Jurkat, Clone E6-1 (cell line): ENCODE measurements around the gene ERICH6.
A peak's percentile ranks its signal among the peaks of the same experiment; 100 is the strongest.

Source experiments
- DNase-seq: peaks from one replicate; pipeline ENCODE4 v3.0.0-alpha.2; 2011; ENCODE audit warnings: low read depth, low spot score
- H3K4me3 ChIP-seq: 2 replicates; pipeline ENCODE4 v1.5.1; 2011; ENCODE audit warnings: mild to moderate bottlenecking, low read length, control low read depth, moderate library complexity

Gene ERICH6

GRCh38 chr3:150691414-150692040 is 12.2 kb downstream of the ERICH6 start:
- no peak for DNase-seq
- no peak overlapping the region for H3K4me3 ChIP-seq

DNA sequence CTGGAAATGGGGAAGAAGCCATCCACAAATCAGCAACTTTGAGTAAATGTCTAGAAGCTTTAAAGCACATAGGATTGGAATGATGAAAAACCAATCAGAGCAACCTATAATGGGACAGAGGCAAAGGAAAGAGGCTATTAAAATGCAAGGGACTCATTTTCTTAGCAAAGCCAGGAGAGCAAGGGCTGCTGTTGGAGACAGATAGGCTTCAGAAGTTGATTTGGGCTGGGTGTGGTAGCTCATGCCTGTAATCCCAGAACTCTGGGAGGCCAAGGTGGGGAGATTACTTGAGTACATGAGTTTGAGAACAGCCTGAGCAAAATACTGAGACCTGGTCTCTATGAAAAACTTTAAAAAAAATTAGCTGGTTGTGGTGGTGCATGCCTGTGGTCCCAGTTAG is 16.1 kb downstream of the ERICH6 start:
- no peak overlapping the region for H3K4me3 ChIP-seq
- no peak for DNase-seq

DNA sequence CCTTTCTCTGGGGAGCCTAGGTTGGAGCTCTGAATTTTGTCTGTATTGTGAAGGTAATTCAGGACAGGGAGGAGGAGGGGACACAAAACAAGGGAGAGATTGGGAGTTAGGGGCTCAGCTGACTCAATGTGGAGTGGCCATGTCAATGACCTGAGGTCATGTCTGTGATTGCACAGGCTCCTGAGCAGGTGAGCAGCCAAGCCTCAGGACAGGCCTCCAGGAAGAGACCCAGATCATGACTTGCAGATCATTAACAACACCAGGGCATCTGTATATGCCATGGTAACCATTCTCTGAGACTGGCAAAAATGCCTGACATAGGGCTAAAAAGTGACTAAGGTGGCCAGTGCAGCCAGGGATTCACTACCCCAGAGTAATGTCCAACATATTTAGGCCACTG is 20.9 kb downstream of the ERICH6 start:
- H3K4me3 ChIP-seq = no peak overlapping the region
- no peak for DNase-seq

DNA sequence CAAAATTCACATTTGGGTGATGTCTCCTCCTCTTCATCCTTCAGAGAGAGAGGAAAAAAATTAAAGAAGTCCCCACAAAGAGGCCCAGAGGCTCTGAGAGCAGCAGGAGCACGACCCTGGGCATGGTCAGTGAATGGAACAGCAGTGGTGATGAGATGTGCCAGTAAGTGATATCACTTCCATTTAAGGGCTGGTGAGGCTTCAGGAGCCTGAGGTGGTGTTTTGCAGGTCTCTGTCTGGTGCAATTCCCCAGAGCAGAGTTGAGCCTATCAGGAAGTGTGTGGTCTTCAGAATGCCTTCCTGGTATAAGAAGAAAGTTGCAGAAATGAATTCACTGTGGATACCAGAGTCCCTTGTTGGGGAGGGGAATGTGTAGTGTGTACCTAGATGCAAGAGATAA is 21.4 kb downstream of the ERICH6 start:
- DNase-seq = peak; percentile 30
- H3K4me3 ChIP-seq = no peak overlapping the region

DNA sequence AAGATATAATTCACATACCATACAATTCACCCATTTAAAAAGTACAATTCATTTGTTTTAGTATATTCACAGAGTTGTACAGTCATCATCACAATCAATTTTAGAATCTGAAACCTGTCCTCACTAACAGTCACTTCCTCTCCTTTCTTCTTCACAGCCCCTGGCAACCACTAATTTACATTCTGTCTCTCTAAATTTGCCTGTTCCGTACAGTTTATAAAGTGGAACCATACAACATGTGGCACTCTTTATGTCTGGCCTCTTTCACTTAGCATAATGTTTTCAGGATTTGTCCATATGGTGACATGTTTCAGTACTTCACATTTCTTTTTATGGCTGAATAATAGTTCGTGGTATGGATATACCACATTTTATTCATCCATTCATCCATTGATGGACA is 22.7 kb downstream of the ERICH6 start:
- H3K4me3 ChIP-seq = no peak overlapping the region
- DNase-seq = peak; percentile 70

GRCh38 chr3:150680562-150680961 is 23.2 kb downstream of the ERICH6 start:
- no peak overlapping the region for H3K4me3 ChIP-seq
- no peak for DNase-seq

DNA sequence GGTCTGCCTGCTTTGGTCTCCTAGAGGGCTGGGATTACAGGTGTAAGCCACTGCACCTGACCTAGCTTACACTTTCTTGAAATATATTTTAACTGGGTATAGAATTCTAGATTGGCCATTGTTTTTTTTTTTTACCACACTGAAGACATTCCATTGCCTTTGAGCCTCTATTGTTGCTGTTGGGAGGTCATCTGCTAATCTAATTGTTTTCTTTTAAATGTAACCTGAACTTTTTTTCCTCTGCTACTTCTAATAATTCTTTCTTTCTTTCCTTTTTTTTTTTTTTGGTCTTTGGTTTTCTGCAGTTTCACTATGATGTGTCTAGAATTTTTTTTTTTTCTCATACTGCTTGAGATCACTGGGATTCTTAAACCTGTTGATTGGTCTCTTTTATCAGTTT is 28.1 kb downstream of the ERICH6 start:
- DNase-seq = no peak
- no peak overlapping the region for H3K4me3 ChIP-seq

- DNase-seq = no peak
Observed at GRCh38 chr3:150673966-150674365, 29.8 kb downstream of the ERICH6 start.

GRCh38 chr3:150666167-150666566 is 37.6 kb downstream of the ERICH6 start:
- no peak overlapping the region for H3K4me3 ChIP-seq
- peak; percentile 70 for DNase-seq

More at GRCh38 chr3:150673966-150674365, 29.8 kb downstream of the ERICH6 start:
- no peak overlapping the region for H3K4me3 ChIP-seq

DNA sequence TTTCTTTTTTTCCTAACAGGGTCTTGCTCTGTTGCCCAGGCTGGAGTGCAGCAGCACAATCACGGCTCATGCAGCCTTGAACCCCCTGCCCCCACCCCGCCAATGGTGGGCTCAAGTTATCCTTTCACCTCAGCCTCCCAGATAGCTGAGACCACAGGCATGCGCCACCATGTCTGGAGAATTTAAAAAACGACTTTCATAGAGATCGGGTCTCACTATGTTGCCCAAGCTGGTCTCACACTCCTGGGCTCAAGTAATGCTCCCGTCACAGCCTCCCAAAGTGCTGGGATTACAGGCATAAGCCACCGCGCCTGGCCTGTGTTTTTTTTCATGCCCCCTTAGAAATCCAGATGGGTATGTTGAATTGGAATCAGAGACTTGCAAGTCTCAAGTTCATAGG is 40.3 kb downstream of the ERICH6 start:
- H3K4me3 ChIP-seq = no peak overlapping the region
- DNase-seq = no peak

DNA sequence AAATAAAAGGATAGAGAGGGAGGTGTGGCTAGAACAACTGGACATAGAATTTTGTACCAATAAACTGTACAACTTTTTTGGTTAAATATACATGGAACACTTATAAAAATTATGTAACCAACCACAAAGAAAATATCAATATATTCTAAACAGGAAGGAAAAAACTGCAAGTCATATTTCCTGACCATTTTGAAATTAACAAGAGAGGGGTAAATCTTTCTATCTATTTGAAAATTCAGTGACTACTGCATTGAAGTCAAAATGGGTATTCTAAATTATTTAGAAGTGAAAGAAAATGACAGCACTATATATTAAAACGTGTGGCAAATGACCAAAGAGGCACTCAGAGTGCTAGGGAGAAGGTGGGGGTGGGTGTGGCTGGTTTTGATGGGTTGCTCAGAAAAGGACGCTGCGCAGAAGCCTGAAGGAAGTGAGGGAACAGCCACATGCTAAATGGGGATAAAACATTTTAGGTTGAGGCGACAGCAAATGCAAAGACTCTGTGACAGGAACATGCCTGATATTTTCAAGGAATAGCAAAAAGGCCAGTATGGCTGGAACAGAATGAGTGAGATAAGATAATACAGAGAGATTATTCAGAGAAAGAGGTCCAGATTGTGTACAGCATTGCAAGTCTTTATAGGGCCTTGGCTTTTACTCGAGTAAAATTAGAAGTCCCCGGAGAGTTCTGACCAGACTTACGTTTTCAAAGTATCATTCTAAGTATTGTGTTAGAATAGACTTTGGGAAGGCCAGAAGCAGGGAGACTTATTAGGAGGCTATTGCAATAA is 41.1 kb downstream of the ERICH6 start:
- no peak overlapping the region for H3K4me3 ChIP-seq
- no peak for DNase-seq

DNA sequence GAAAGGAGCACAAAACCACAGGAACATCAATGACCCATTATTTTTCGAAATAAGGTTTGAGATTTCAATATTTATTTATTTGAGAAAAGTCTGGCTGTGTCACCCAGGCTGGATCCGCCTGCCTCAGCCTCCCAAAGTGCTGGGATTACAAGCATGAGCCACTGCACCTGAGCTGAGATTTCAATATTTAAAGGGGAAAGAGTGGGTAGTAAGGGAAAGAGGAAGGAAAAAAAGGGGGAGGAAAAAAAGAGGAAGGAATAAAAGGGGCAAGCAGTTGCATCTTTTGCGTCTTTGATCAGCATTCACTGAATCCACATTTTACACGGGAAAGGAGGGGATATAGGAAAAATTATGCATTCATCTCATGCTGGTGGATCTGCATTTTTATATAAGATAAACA is 47.4 kb downstream of the ERICH6 start:
- DNase-seq = no peak
- no peak overlapping the region for H3K4me3 ChIP-seq

DNA sequence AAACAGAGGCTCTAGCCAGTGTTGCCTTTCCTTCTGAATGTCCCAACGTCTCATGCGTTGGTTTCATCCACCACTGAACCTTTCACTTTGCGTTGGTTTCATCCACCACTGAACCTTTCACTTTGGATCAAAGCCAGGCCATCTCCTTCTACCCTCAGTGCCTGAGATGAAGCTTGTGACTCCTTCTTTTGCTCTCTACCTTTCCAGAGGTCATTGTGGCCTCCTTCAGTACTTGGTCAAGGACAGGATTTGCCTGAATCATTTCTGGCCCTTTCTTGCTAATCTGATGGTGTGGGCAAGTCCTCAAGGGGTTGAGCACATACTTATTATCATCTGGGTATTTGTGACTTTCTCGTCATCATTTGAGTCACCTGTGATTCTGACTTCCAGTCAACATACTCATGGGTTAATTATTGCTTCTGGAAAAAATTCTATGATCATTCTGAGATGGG is 50.6 kb downstream of the ERICH6 start:
- DNase-seq = no peak
- H3K4me3 ChIP-seq = no peak overlapping the region

DNA sequence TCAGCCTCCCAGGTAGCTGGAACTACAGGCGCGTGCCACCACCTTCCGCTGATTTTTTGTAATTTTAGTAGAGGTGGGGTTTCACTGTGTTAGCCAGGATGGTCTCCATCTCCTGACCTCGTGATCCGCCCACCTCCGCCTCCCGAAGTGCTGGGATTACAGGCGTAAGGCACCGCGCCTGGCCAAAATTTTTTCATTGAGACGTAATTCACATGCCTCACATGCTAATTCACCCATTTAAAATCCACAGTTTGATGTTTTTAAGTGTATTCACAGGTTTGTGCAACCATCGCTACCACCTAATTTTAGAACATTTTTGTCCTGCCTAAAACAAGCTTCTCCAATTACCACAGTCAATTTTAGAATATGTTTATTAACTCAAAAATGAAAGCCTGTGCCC is 63.5 kb downstream of the ERICH6 start:
- DNase-seq = no peak
- no peak overlapping the region for H3K4me3 ChIP-seq

- no peak for DNase-seq
- no peak overlapping the region for H3K4me3 ChIP-seq
Observed at GRCh38 chr3:150639262-150639661, 64.5 kb downstream of the ERICH6 start.

DNA sequence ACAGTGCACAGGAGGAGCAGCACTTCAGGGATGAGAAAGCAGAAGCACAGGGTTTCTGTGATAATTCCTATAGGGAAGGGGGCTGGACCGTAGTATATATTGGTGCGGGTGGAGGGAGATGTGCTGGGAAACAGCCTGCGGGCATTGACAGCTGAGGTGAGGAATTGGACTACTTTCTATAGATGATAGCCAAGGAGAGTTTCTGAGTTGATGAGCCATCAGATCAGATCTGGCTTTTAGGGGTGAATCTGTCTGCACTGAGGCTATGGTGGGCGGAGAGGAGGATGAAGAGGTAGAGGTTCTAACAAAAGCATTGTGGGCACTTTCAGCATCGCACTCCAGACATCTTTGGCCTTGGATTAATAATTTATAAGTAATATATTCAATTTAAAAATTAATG is 67.5 kb downstream of the ERICH6 start:
- H3K4me3 ChIP-seq = no peak overlapping the region
- DNase-seq = no peak

DNA sequence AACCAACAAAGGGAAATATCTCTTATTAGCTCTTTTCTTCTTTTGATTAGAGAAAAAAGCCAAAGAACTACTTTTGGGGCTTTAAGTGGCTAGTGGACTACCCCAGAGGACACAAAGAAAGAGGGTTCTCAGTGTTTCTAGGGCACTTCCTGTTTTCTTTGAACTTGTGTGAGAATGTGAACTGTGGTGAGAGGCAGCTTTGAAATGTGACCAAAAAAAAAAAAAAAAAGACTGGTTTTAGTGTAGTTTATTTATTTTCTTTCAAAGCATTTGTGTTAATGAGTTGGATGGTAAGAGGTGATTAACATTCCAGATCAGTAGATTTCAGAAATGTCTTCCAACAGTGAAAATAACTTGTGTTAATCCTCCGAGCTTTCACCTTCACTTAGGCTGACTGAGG is 68.2 kb downstream of the ERICH6 start:
- H3K4me3 ChIP-seq = no peak overlapping the region
- peak; percentile 65 for DNase-seq

DNA sequence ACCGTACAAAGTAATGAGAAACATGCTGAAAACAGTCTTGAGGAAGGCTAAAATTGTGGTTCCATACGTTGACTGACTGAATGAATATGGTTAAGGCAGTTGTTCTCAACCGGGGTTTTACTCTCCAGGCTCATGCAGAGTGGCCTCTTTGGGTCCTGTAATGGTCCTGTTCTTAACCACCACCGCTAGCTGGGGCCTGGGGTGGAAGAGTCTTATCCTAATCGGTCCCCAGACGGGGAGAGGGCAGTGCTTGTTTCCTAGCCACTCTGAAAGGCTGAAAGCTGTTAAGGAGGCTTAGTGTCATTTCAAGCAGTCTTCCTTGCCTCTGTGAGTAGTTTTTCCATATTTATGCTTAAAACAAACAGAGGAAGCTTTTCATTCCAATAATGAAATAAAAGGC is 68.6 kb downstream of the ERICH6 start:
- H3K4me3 ChIP-seq = no peak overlapping the region
- no peak for DNase-seq

DNA sequence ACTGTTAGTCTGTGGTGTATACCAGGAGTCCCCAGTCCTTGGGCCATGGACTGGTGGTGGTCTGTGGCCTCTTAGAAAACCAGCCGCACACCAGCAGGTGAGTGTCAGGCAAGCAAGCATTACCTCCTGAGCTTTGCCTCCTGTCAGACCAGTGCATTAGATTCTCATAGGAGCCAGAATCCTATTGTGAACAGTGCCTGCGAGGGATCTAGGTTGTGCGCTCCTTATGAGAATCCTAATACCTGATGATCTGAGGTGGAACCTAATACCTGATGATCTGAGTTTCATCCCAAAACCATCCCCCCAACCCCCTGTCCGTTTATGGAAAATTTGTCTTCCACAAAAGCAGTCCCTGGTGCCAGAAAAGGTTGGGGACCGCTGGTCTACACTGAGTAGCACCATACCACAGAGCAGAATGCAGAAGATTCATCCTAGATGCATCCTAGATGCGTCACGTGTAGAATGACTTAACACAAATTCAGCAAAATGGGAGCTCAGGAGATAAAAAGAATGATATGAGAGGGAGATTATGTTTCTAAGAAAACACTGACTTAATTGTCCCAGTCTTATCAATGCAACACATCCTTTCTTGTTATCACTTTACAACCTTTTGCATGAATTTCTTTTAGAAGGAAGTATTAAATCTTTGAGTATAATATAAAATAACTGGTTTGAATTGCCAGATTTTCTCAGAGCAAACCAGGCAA is 72.1 kb downstream of the ERICH6 start:
- H3K4me3 ChIP-seq = no peak overlapping the region
- no peak for DNase-seq

DNA sequence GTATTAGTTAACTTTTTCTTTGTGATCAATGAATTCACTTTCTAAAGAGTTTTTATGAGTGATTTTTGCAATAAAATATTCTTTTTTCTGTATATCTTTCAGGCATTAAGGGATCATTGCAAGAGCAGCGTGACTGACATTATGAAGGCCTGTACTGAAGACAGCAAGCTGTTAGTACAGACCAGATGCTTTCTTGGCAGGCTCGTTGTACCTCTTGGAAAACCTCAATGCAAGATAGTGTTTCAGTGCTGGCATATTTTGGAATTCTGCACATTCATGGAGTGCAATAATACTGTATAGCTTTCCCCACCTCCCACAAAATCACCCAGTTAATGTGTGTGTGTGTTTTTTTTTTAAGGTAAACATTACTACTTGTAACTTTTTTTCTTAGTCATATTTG is 76.2 kb downstream of the ERICH6 start:
- no peak for DNase-seq
- H3K4me3 ChIP-seq = no peak overlapping the region
